Stimulated activated CD4-positive, alpha-beta T cell treated with anti-CD3 and anti-CD28 coated beads, TNF-alpha, amount 100 ng/mL, for 24 hours (primary cell): ENCODE data around the gene DEDD2.

ENCODE experiments used
- DNase-seq, 3 experiments: peaks; one replicate each; pipeline ENCODE4 v3.0.0-alpha.2; 2020; ENCODE audit warnings: low read depth in 3 of 3

DEDD2 gene

DNA sequence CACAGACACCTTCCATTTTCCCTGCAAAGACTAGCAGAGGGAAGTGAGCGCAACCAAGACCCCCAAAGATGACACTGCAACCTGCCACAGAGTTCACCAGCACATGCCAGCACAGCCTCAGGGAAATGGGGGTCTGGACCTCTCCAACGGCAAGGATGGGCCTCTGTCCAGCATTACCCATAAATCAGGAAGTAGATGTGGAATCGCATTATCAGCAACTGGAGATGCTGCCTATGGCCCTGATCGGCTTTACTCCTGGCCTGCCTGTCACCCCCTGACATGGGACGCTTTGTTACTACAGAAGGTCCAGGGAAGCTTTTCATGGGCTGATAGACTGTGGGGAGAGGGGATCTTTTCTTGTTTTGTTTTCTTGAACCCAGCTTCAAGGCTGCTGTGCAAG is 43.8 kb downstream of the DEDD2 start:
- DNase-seq, result no peak

DNA sequence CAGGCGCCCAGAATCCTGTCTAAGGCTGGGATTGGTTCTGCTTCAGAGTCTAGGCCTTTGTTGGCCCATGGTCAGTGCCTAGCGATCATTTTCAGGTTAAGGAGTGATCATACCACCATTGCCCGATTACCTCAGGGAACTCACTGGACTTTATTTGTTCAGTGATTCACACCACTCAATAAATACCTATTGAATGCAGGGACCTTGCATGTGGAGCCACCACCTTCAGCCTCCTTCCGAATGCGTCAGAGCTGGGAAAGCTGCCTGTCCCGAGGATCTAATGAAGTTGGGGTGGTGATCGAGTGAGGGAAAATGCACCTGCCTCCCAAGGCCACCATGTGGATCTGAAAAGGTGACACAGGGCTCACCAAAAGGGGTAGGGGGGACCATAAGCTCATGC is 45.2 kb downstream of the DEDD2 start:
- DNase-seq, result no peak

DNA sequence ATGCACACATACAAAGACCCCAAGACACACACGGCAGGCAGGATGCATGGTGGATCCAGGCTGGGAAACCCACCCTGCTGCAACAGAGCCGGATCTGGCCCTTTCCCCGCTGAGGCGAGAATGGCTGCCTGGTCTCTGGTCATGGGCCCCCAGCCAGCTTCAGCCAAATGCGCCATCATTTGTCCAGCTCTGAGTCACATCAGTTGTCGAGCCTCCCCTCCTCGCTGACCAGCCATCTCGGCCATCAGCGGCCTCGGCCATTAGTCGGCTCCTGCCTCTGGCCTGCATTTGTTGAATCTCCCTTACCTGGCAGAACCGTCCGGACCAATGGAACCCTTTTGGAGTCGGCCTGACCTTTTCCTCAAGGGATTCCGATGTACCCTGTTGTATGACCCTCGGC is 46.8 kb downstream of the DEDD2 start:
- no peak for DNase-seq

DNA sequence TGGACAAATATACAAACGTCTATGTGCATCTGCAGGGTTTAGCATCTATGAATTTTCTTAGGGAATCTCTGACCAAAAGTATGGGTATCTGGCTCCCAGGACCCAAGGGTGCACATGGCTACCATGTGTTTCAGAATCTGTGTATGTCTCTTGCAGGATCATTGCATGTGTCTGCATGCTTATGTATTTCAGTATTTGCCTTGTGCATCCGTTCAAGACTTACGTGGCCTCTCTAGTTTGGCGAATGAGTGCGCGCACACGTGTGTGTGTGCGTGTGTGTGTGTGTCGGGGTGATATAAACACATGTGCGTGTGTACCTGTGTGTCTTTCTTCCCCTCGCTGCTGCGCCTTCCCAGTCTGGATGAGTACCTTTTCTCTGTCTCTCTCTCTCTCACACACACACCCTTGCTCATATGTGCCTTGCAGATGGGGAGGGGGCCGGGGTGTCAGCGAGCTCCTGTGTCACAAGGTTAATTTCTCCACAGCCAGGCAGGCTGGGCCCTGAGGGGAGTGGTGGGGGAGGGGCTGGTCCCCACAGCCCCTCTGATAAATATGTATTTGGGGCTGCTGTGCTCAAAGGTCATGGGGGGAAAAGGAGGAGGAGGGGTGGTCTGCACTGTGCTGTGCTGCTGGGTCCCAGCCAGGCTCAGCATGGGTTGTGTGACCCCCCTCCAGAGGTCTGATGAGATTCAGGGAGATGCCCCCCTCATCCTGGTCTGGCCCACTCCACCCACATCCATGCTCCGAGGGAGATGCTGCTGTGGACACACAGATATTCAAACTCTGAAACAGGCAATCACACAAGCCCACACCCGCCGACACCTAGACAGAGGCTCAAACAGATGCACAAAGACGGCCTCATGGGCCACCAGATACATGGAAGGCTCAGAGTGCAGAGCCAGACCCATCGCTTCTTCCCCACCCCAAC is 47.7 kb downstream of the DEDD2 start:
- no peak for DNase-seq

DNA sequence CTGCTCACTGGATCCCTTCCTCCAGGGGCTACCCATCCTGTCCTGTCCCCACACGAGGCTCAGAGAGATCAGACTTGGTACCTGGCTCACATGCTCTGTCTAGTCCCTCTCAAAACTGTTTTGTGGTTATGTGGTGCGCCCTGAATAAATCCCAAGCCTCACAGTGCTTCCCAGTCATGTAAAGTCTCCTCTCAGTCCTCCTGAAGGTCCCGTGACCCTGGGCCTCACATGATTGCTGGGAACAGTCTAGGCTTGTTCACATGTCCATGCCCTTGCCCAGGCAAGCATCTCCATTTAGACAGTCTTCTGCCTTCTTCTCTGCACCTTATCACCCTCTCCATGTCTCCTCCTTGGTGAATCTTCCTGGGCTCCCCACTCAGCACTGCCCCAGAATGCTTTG is 49.3 kb downstream of the DEDD2 start:
- no peak for DNase-seq

DNA sequence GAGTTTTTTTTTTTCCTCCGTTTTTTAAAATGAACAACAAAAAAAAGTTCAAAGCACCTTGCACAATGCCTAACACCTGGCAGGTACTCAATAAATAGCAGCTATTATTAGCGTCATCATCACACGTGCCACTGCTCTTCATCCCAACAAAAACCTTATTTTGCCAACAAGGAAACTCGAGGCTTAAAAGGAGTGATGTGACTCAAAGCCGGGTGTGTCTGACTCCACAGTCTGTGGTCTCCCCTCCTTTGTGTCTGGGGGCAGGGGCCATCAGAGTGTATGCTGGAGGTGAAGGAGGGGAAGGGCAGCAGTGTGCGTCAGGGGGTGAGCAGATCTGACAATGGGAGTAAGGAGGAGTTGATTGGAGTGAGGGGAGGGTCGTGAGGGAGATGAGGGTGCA is 51.2 kb downstream of the DEDD2 start:
- no peak for DNase-seq

DNA sequence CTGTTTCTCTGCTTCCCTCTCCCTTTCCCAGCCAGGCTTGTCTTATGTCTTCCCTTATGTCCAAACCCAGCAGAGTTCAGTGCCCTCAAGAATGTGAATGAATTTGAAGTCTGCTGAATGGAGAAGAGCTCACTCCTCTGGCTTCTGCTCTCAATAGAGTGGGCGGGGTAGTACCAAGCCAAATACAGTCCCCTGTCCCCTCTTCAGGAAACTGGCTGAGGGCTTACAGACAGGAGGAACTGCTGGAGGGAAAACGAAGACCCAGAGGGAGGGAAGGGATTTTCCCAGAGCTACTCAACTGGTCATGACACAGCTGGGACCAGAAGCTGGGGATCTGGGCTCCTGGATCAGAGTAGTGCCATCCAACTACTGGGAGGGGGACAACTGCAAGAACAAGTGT is 52.3 kb downstream of the DEDD2 start:
- DNase-seq, result no peak

DNA sequence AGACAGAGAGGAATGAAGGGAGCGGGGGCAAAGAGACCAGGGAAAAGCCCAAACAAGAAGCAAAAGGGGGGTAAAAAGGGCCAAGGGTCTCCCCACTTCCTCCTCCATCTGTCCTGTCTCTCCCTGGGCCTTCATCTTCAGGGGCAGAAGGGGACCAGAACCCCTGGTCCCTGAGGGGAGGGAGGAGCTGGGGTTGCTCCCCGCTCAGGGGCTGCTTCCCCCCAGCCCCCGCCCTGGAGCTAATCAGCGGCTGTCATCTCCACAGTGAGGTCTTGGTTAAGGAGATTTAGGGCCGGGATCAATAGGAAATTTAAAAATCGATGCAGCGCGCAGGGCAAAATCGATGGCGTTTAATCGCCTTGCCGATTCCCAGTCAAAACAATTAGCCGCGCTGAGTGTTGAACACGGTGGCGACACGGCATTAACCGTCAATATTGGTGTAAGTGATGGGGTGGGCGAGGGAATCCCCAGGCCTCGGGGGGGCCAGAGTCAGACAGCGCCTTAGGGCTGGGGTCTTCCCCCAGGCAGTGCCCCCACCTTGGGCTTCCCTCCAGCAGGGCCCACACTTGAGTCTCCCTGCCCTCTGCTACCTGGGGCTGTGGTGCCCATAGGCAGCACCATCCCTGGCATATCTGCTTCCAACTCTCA is 55.7 kb downstream of the DEDD2 start:
- DNase-seq, result no peak

DNA sequence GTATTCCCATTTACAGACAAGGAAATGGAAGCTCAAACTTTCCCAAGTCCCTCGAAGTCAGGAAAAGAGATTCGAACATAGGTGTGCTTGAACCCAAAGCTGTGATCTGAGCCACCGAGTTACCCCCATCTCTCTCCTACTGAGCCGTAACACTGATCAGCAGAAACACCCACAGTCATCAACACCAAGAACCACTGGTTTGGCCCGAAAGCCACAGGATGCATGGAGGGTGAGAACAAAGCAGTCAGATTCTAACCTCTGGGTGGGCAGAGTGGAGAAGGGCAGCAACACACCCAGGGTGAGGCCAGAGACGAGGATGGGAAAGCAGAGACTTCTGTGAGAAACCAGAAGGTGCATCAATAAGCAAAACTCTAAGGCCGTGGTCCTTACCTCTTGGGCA is 57.5 kb downstream of the DEDD2 start:
- no peak for DNase-seq

DNA sequence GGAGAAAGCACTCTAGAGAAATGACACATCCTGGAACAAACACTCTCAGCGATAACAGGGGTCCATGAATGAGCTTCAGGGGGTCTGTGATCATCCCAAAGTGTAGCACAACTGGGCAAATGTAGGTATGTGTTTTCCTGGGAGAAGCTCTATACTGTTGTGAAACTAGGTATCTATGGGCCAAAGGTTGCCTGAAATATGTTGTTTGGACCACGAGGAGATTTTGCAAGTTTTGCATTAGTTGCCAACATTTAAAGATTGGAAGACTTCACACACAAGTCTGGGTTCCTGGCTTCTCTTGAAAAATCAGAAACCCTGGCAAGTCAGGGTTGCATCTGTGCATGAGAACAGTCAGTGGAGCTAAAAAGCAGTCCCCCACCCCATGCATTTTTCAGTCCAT is 58.6 kb downstream of the DEDD2 start:
- no peak for DNase-seq

DNA sequence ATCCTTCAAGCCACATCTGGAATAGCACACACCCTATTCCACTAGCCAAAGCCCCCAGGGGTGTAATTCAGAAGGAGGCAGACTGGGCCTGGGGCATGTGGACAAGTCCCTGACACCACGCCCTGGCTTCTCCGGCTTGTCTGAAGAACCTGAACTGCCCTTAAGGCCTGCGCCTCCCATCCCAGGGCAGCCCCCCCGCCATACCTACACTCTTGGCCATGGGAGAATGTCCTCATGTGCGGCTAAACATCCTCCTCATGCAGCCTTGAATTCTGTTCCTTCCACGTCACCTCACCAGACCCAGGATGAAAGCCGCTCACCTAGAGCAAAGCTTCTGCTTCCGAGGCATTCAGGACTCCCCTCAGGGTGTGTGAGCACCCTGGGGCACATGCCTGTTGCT is 60.9 kb downstream of the DEDD2 start:
- DNase-seq, result no peak

DNA sequence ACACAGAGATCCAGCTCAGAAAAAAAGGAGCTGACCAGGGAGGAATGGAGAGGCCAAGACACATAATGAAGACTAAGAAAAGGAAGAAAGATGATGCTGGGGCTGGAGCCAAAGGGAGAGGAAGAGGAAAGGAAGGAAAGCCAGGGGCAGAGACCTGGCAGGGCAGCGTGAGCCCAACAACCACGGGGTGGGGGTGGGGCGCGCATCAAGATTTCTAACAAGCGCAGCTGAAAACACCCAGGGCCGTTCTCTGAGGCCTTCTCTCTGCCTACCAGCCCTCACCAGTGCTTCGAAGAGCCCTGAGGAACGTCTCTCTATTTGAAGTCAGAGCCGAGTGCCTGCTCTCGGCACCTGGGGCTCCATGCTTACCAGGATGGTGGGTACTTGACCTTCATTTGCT is 61.7 kb downstream of the DEDD2 start:
- no peak for DNase-seq

DNA sequence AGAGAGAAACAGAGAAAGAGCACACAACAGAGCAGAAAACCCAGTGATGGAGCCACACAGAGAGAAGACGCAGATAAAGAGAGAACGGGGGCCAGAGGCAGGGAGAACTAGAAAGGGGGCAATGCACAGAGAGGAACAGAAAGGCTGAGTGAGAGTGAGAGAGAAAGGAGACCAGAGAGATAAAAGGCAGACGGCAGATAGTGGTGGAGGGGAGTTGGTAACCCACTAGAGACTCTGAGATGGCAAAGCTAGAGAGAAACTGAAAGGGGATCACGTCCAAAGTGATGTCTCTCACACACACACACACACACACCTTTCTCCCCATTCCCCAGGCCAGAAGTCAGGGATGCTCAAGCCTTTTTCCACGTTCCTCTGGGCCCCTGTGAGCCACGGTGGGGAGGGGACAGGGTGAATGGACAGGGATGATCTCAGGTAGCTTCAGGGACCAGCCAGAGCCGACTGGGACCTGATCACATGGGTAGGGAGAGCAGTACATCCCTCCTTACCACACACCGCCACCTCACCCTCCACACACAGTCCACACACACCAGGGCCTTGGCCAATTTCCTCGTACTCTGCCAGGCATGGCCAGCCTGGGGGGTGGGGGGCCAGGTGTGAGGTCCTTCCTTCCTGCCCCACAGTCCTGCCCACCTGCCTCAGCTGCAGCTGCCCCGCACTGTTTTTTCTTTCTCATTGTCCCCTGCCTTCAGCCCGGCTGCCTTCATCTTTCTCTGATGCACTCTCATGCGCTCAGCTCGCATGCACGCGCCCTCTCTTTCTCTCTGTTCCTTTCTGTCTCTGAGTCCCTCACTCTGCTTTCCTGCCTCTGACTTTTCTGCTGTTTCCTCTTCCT is 62.8 kb downstream of the DEDD2 start:
- no peak for DNase-seq

DNA sequence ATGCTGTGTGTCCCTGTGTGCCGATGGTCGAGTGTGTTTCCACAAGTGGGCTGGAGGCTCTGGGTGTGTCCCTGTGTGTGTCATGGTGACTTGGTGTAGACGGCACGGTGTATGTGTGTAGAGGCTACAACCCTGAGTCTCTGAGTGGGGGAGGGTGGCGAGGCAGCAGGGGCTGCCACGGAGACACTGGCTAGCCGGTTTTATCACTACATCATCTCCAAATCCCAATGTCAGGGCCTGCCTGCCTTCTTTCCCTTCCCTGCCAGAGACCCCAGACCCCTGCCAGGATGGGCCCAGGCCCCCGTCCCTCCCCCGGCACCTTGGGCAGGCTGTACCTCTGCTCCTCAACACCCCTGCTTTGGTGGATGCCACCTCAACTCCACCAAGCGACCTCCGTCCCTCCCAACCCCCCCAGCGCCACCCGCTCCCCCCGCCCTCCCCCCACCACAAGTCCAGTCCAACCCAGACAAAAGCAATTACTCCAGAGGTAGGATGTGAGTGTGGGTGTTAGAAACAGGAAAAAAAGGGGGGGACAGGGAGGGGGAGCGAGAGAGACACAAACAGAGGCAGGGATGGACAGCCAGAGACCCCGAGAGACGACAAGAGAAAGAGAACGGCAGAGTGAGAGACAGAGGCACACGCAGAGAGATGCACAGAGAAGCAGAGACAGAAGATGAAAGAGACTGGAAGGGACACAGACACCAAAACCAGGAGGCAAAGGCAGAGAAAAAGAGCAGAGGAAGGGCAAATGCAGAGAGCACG is 63.6 kb downstream of the DEDD2 start:
- DNase-seq, result no peak

DNA sequence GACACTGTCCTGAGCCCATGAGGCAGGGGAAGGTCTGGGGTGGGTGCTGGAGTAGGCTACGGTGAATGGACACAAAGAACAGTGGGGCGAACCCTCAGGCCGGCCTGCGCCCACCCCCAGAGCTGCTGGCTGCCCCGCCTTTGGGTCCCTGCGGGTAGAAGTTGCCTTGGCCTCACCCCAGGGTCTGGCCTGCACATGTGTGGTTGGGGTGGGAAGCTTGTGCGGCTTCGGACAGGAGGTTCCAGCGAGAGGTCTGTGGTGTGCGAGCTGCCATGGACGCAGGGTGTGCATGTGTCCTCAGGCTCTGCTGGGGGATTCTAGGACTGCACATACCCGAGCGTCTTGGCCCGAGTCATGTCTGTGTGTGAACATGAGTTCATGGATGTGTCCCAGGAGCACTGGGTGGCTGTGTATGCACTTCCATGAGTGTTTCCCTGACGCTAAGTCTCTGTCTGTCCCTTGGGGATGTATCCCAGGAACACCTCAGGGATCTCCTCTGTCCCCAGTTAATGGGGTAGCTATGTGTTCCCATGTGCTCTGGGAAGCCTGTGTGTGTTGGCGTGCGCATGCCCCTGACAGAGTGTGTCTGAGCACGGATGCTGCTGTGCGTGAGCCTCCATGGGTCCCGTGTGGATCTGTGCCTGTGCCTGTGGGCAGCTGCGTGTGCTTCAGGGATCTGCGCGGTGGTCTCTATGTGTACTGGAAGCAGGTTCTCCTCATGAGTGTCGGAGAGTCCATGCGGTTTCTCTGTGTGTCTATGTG is 64.4 kb downstream of the DEDD2 start:
- no peak for DNase-seq

DNA sequence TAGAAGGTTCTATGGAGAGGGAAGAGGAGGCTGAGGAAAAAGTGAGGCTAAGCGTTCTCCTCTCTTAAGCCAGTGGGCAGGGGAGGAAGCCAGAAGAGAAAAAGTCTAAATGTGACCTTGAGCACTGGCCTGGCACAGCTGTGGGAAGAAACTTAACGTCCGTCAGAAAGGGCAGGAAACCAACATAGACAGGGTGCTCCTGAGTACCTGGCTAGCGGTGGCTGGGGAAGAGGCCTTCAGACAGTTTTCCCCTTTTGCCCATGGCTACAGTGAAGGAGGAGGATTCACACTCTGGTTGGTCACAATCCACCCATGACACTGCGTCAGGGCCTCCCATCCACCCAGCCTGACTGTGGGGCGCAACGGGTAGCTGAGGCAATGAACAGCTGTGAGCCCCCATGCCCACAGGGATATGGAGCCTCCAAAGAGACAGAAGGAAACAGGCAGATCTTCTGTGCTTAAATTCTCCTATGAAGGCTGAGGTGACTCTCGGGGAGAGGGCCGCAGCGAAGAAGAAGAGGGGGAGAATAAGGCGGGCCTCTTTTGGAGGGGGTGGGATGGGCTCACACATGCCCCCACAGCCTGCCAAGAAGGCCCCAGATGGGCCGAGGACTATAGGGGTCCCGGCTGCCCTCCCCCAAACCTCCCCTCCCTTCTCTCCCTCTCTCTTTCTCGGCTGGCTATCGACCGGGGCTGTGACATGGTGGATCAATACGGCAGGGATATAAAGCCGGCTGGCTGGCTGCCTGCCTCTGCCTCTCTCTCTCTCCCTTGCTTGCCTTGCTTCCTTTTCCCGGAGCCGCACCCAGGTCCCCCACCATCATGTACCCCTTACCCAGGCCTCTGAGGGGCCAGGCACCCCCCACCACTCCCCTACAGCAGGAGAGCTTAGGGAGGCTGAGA is 65.4 kb downstream of the DEDD2 start:
- DNase-seq, result no peak

DNA sequence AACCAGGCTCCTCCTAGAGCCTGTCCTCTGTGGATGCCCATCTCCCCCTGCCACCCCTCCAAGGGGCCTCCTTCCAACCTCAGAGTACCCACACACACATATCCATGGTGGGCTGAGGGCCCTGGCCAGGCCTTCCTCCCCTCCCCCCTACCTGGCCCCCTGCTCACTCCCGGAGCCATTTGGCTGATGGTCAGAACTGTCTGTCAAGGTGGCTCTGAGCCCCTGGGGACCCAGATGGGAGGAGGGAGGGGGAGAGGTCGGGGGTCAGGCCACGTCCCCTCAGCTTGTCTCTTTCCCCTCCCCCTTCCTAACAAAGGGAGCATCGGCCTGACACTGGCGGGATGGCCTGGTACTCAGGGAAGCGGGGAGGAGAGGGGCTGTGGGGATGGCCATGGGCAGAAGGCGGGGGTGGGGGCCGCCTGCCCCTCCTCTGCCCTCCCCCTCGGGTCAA is 66.5 kb downstream of the DEDD2 start:
- DNase-seq, result no peak

DNA sequence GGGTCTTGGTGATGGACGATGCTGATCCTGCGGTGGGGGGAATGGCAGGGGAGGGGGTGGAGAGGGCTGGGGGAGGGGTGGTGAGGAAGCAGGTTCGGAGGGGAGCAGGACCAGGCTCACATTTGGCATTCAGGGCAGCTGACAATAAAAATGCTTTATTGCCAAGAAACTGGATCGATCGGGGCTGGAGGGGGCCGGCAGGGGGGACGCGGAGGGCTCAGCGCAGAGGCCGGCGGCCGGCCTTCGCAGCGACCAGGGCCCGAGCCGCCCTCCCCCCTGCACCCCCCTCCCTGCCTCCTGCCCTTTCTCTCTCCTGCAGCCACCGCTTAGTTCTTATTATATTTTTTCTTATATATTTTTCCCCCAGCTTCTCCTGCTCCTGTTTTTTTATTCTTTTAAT is 67.1 kb downstream of the DEDD2 start:
- no peak for DNase-seq

DNA sequence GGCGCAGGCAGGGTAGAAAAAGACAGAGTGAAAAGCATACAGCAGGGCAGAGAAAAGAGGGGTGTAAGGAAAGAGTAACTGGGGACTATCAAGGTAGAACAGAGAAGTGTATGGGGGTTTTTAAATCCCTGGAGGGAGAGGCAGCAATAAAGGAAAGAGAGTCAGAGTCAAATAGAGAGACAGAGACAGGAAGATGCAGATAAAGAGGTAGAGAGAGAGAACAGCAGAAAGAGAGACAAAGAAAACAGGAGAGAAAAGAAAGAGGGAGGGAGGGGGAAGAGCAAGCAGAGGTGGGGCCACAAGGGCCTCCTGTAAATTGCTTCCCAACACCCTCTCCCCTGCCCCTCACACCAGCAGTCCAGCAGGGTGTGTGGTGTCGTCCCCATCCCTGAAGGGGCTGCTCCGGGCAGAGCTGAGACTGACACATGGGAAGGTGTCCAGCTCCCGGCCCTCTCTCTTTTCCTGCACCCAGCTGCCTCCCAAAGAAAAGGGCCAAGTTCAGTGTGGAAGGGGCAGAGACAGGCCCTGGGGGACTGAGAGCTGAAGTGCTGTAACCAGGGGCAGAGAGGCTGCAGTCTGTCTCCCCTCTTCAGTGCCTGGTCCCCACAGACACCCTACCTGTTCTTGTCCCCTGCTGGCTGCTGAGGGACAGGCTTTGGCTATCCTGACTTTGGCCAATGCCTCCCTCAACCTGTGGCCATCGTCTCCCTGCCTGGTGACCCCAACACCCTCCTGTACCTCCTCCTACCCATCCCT is 67.9 kb downstream of the DEDD2 start:
- no peak for DNase-seq
